OCI-LY3 (cell line): ENCODE results near the gene CYP1A1.

Experiments used
- EZH2phosphoT487 ChIP-seq: fragments of 200-600 bp; shearing (Covaris generic); IDR thresholded peaks from 2 replicates; pipeline ENCODE4 v1.6.1; 2018; ENCODE audit warnings: antibody characterized with exemption, mixed run types, low read depth
- TF ChIP-seq, protein P1 (sequence below): fragments of 200-600, 300-600 bp; sonication (generic); IDR thresholded peaks from 2 replicates; pipeline ENCODE4 v1.5.1; 2014; ENCODE audit warnings: antibody characterized with exemption, low read length, low read depth

DNA sequence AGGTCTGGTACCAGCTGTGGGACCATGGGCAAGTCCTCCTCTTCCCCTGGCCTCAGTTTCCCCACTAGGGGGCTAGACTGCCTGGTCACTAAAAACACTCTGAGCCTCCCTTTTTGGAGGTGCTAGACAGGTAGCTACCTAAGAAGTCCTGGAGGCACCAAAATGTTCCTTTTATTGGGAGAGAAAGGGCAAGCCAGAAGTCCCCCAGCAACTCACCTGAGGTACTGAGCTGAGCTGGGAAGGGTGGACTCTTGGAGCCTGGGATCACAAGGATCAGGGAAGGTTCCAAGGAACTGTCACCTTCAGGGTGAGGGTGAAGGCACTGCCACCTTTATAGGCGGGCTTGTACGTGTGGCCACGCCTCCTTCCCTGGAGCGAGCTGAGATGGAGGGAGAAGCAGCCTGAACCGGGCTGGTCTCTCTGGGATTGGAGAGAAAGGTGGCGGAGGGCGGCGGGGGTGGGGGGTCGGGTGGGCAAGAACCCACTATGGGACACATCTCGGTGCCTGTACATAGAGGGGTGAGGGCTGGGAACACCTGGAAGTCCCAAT, at the start of gene CYP1A1:
- TF ChIP-seq, protein P1, sequence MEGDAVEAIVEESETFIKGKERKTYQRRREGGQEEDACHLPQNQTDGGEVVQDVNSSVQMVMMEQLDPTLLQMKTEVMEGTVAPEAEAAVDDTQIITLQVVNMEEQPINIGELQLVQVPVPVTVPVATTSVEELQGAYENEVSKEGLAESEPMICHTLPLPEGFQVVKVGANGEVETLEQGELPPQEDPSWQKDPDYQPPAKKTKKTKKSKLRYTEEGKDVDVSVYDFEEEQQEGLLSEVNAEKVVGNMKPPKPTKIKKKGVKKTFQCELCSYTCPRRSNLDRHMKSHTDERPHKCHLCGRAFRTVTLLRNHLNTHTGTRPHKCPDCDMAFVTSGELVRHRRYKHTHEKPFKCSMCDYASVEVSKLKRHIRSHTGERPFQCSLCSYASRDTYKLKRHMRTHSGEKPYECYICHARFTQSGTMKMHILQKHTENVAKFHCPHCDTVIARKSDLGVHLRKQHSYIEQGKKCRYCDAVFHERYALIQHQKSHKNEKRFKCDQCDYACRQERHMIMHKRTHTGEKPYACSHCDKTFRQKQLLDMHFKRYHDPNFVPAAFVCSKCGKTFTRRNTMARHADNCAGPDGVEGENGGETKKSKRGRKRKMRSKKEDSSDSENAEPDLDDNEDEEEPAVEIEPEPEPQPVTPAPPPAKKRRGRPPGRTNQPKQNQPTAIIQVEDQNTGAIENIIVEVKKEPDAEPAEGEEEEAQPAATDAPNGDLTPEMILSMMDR, result no peak
- TF ChIP-seq EZH2phosphoT487, result no peak
